ENCODE results near the gene GPX2.

DNA sequence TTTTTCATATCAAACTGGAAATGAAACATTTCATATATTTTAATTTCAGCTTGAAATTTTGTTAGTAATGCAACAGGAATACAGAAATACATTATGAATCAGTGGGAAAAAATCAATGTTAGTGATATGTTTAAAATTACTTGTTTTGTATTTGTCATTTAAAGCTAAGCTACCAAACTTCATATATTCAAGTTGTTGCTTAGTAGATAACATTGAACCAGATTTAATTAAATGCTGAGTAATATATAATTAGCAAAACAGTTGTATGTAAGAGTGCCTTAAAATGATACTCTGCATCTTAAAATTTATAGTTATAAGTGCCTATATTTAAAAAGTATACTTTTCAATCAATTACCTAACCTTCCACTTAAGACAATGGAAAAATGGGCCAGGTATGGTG is 23.3 kb downstream of the GPX2 start:
- TF ChIP-seq ZNF114 (CRISPR knock-in tag; IDR thresholded peaks at IDR 0.05) = no peak
- TF ChIP-seq, protein P1, sequence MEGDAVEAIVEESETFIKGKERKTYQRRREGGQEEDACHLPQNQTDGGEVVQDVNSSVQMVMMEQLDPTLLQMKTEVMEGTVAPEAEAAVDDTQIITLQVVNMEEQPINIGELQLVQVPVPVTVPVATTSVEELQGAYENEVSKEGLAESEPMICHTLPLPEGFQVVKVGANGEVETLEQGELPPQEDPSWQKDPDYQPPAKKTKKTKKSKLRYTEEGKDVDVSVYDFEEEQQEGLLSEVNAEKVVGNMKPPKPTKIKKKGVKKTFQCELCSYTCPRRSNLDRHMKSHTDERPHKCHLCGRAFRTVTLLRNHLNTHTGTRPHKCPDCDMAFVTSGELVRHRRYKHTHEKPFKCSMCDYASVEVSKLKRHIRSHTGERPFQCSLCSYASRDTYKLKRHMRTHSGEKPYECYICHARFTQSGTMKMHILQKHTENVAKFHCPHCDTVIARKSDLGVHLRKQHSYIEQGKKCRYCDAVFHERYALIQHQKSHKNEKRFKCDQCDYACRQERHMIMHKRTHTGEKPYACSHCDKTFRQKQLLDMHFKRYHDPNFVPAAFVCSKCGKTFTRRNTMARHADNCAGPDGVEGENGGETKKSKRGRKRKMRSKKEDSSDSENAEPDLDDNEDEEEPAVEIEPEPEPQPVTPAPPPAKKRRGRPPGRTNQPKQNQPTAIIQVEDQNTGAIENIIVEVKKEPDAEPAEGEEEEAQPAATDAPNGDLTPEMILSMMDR (conservative IDR thresholded peaks at IDR 0.05; ENCODE audit: low read depth in 2 of 2) = no peak
- no peak for TF ChIP-seq REST (IDR thresholded peaks at IDR 0.05; ENCODE audit: unreplicated experiment)
- TF ChIP-seq EZH2 (IDR thresholded peaks at IDR 0.05; ENCODE audit: low read depth, unreplicated experiment) = no peak
- no peak for TF ChIP-seq POLR2AphosphoS5 (IDR thresholded peaks at IDR 0.05; ENCODE audit: low read depth)
- TF ChIP-seq NANOG (IDR thresholded peaks at IDR 0.05; ENCODE audit: borderline replicate concordance) = no peak
- no peak for TF ChIP-seq CREB1 (CRISPR knock-in tag; IDR thresholded peaks at IDR 0.05; ENCODE audit: low read depth)
- no peak for TF ChIP-seq ZNF331 (CRISPR knock-in tag; IDR thresholded peaks at IDR 0.05; ENCODE audit: low read depth)
- no peak for TF ChIP-seq STAT1 (IDR thresholded peaks at IDR 0.05; ENCODE audit: unreplicated experiment)
- no peak for TF ChIP-seq EZH2phosphoT487 (IDR thresholded peaks at IDR 0.05; ENCODE audit: unreplicated experiment)
- TF ChIP-seq JUNB (IDR thresholded peaks at IDR 0.05; ENCODE audit: unreplicated experiment) = no peak
- TF ChIP-seq, protein P2, sequence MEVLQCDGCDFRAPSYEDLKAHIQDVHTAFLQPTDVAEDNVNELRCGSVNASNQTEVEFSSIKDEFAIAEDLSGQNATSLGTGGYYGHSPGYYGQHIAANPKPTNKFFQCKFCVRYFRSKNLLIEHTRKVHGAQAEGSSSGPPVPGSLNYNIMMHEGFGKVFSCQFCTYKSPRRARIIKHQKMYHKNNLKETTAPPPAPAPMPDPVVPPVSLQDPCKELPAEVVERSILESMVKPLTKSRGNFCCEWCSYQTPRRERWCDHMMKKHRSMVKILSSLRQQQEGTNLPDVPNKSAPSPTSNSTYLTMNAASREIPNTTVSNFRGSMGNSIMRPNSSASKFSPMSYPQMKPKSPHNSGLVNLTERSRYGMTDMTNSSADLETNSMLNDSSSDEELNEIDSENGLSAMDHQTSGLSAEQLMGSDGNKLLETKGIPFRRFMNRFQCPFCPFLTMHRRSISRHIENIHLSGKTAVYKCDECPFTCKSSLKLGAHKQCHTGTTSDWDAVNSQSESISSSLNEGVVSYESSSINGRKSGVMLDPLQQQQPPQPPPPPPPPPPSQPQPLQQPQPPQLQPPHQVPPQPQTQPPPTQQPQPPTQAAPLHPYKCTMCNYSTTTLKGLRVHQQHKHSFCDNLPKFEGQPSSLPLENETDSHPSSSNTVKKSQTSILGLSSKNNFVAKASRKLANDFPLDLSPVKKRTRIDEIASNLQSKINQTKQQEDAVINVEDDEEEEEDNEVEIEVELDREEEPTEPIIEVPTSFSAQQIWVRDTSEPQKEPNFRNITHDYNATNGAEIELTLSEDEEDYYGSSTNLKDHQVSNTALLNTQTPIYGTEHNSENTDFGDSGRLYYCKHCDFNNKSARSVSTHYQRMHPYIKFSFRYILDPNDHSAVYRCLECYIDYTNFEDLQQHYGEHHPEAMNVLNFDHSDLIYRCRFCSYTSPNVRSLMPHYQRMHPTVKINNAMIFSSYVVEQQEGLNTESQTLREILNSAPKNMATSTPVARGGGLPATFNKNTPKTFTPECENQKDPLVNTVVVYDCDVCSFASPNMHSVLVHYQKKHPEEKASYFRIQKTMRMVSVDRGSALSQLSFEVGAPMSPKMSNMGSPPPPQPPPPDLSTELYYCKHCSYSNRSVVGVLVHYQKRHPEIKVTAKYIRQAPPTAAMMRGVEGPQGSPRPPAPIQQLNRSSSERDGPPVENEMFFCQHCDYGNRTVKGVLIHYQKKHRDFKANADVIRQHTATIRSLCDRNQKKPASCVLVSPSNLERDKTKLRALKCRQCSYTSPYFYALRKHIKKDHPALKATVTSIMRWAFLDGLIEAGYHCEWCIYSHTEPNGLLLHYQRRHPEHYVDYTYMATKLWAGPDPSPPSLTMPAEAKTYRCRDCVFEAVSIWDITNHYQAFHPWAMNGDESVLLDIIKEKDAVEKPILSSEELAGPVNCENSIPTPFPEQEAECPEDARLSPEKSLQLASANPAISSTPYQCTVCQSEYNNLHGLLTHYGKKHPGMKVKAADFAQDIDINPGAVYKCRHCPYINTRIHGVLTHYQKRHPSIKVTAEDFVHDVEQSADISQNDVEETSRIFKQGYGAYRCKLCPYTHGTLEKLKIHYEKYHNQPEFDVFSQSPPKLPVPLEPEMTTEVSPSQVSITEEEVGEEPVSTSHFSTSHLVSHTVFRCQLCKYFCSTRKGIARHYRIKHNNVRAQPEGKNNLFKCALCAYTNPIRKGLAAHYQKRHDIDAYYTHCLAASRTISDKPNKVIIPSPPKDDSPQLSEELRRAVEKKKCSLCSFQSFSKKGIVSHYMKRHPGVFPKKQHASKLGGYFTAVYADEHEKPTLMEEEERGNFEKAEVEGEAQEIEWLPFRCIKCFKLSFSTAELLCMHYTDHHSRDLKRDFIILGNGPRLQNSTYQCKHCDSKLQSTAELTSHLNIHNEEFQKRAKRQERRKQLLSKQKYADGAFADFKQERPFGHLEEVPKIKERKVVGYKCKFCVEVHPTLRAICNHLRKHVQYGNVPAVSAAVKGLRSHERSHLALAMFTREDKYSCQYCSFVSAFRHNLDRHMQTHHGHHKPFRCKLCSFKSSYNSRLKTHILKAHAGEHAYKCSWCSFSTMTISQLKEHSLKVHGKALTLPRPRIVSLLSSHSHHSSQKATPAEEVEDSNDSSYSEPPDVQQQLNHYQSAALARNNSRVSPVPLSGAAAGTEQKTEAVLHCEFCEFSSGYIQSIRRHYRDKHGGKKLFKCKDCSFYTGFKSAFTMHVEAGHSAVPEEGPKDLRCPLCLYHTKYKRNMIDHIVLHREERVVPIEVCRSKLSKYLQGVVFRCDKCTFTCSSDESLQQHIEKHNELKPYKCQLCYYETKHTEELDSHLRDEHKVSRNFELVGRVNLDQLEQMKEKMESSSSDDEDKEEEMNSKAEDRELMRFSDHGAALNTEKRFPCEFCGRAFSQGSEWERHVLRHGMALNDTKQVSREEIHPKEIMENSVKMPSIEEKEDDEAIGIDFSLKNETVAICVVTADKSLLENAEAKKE (CRISPR knock-in tag; IDR thresholded peaks at IDR 0.05) = no peak

Data from GM23338 (cell line).